Dedifferentiated amniotic fluid mesenchymal stem cell (primary cell): Measurements from ENCODE around the gene MMP21.

ENCODE experiments used
- DNase-seq: peaks from one replicate; pipeline ENCODE4 v3.0.0-alpha.2; 2016; ENCODE audit errors: extremely low spot score

The MMP21 gene

DNA sequence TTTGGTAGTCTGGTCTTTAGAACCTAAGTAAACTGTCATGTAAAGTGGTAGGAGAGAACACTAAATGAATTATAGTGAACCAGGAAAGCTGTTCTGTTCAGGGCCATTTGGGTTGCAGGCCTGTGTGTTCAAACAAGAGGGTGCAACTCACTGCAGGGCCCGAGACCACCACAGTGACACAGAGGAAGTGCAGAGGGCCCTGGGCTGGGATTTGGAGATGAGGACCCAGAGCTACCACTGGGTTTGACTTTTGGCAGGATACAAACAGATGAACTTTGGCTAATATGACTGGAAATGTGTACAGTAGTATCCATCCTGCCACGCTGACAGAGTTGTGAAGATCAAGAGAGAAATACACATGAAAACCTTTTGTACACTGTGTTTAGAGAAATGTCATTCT is 9.8 kb downstream of the MMP21 start:
- DNase-seq: no peak

GRCh38 chr10:125762692-125763648 is 12.7 kb downstream of the MMP21 start:
- DNase-seq: no peak

GRCh38 chr10:125761961-125762360 is 13.7 kb downstream of the MMP21 start:
- DNase-seq: no peak

DNA sequence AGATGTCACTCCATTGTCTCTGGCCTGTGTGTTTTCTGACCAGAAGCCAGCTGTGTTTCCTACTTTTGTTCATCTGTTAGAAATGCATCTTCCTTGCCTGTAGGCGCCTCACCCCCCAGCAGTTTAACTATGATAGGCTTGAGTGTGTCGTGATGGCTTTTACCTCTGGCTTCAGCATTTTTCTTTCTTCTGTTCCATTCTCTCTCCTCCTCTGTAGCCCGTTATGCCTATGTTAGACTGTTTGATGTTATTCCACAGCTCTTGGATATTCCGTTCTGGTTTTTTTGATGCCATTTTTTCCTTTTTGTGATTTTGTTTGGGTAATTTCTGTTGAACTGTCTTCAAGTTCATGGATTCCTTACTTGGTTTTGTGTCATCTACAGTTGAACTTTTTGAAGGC is 17.9 kb downstream of the MMP21 start:
- no peak for DNase-seq

- no peak for DNase-seq
These were observed 18.7 kb downstream of the MMP21 start for GRCh38 chr10:125756853-125757487.

DNA sequence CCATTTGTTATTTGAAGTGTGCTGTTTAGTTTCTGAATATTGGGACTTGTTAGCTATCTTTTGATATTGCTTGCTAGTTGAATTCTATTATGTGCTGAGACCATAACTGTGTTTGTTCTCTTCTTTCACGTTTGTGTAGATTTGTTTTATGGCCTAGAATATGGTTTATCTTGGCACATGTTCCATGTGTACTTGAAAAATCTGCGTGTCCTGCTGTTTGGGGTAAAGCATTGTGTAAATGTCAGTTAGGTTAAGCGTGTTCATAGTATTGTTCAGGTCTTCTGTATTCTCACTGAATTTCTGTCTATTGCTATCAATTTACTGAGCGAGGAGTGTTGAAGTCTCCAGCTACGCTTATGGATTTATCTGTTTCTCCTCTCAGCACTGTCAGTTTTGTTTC is 19.4 kb downstream of the MMP21 start:
- DNase-seq: no peak

DNA sequence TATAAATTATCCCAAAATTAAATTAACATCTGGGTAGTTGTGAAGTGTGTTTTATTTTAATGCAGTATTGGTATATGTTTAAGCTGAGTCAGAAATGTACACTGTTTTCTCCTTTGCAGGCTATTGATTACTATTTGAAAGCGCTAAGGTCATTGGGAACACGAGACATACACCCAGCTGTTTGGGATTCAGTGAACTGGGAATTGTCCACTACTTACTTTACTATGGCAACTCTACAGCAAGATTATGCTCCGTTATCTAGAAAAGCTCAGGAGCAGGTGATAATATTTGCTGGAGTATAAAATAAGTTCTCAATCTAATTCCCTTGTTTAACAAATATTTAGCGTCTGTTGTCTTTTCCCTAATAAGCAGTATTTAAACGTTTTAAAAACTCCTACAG is 28.2 kb downstream of the MMP21 start:
- DNase-seq: no peak

- DNase-seq: no peak
These were observed 30.7 kb downstream of the MMP21 start for GRCh38 chr10:125744909-125745308.

- no peak for DNase-seq
These were observed 33.2 kb downstream of the MMP21 start for GRCh38 chr10:125742465-125742864.

DNA sequence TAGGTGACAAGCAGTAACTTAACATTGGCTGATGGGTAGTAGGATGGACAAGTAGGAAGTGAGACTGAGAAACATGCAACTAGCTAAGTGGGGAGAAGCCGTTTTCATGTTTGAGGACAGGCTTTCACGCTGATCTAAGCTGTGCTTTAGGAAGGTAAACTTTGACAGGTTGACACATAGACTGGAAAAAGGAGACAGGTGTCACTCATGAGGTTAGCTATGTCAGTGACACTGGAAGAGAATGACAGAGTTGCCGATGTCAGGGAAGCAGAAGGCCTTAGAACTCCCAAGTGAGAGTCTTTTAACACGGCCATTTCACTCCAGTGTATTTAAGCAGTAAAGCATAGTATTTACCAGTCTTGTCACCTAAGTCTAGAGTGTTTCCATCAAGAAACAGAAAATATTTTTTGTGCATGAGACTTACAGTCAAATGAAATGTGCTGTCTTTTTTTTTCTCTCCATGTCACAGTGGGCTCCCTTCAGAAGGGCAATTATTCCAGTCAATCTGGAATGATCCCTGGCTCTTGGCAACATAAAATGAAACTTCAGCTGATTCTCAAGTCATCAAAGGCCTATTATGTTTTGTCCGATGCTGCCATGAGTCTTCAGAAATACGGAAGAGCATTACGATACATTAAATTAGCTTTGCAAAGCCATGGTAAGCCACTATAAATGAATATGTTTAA is 35.5 kb downstream of the MMP21 start:
- DNase-seq: no peak

DNA sequence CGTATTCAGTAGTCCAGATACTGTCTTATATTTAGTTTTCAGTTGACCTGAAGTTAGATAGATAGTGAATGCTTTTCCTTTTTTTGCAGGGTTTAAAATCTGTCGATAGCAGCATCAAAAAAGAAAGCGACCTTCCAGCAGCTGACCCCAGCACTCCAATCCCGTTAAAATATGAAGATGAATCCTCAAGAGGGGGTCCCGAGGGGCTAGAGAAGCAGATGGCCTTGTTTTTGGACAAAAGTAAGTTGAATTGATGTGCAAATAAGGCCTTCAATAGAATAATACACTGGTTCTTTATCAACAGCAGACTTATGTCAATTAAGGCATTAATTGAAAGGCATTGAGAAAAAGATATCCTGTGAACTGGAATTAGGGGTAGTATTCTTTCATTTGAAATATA is 37.4 kb downstream of the MMP21 start:
- no peak for DNase-seq

DNA sequence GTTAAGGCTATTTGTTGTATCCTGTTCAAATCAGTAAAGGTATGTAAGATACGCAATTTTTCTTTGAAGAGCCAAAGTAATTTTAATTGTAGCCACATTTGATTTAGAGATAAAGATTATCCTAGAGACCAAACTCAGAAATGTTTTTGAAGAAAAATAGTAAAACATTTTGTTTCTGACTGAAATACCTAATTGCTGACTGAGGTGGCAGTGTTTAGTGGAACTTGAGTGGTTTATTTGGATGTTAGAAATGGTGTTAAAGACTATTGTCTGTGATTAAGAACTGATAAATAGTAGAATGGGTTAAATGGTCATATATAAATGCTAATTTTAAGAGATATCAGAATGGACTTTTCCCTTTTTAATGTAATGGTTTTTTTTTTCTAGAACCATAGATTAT is 40.8 kb downstream of the MMP21 start:
- DNase-seq: no peak

DNA sequence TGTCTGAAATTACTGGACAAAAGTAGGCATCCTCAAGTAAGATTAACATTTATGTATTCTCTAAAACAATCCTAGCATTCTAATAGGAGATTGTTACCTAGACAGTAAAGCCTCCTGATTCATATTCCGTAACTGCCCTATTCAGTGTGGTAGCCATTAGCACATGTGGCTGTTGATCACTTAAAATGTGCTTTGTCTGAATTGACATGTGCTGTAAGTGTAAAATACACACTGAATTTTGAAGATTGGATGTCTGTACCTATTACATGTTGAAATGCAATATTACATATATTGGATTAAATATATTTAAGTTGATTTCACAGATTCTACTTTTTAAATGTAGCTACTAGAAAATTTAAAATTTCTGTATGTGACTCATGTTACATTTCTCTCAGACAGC is 41.5 kb downstream of the MMP21 start:
- no peak for DNase-seq

GRCh38 chr10:125727436-125727835 is 48.2 kb downstream of the MMP21 start:
- DNase-seq: no peak

GRCh38 chr10:125726914-125727313 is 48.7 kb downstream of the MMP21 start:
- no peak for DNase-seq

DNA sequence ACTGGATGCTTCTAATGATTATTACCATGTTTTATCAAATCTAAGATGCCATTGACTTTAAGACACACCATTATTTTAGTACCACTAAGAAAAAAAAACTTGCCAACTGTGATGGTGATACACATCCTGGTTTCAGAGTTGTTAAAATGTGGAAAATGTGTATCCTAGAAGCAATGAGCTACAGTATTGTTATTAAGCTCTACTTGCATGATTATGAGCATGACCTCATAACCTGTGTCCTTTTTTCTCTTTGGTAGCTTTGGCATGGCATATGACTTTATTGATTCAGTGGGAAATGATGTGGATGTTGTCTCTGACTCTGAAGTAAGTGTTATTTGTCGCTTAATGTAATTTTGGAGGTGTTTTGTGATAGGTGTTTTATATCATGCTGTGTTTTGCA is 52.8 kb downstream of the MMP21 start:
- DNase-seq: no peak

DNA sequence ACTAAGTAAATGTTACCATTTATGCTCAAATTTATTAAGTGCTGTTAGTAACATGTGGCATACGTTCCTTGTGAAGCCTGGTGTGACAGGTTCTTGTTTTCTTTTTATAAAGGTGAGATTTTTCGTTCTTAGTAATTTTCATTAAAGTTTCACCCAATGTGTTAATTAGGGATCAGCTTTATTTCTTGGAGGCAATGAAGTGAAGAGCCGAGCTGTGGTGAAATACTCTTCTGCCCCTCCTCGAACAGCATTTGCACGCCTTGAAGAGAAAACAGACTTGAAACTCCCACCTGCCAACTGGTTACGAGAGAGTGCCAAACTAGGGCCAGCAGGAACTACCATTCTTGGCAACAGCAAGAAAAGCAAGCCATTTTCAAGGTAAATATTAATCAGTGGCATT is 54.6 kb downstream of the MMP21 start:
- no peak for DNase-seq

DNA sequence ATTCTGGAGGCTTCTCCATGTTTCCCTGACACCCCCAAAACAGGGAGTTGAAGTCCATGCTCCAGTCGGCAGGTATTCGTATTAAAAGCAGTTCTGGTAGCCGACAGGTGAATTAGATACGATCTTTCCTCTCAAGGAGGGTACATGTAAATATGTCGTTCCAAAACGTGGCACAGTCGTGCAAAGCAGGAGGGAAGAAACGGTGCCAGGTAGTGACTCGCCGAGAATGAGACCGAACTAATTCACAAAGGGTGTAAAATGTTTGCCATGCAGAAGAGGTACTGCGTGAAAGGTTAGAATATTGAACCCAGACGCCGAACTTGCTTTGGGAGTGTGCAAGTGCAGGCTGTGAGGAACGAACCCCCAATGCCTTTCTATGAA is 55.6 kb downstream of the MMP21 start:
- no peak for DNase-seq

DNA sequence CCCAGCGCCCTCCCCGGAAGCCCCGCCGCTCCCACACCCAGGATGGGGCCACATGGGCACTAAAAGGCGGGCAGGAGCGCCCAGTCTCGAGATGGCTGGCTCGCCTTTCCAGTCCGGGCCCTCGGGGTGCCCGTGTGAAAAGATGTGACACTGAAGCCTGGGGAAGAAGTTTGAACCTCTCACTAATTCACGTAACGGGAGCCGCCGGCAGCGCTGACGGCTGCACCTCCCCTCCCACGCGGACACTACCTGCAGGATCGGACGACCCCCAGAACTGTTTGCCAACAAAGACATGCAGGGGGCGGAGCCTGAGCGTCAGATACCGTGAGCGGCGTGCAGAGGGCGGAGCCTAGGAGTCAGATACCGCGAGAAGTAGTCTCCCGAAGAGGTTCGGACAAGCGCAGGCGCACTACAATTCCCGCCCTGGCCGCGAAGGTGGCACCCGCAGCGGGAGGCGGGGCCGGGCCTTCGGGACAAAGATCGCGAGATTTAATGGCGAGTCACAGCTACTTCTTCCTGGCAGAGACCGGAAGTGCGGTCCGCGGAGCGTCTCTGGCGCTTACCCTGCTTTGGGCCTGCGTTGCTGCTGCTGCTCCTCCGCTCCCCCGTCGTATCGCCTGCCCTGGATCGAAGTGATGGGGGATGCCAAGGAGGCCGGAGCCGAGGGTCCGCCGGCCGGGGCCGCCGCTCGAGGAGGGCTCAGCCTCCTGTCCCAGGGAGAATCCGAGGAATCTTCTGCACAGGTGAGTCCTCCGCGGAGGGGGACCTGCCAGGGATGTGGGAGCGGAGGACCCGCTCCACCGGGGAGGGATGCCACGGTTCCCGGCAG is 56.2 kb downstream of the MMP21 start, which contains the start of gene EDRF1:
TSS of gene EDRF1 (plus strand) at position 537 of the 829 bp plus-strand sequence. CDS start at position 636, 99 bp downstream.
- peak; percentile 99 for DNase-seq
